ENCODE data around the gene TM7SF2. TPM values are rescaled to one million over a fixed set of nuclear protein-coding genes. Genes with fewer than 3 reads are reported as not detected.
A peak's percentile ranks its signal among the peaks of the same experiment; 100 is the strongest.

Gene TM7SF2
- total and polyA plus RNA-seq, 8 donors: 7.6 to 118 (median 41.5) TPM

- DNase-seq: no peak
- peak overlapping the region in 1 of 4 donors; percentile 99 for H3K4me3 ChIP-seq
- TF ChIP-seq POLR2AphosphoS5 (IDR thresholded peaks at IDR 0.05) (no peak), CTCF (IDR thresholded peaks at IDR 0.05) (no peak), EP300 (IDR thresholded peaks at IDR 0.05) (no peak), POLR2A (IDR thresholded peaks at IDR 0.05) (no peak)
- H3K27me3 ChIP-seq: no peaks in the 10 kb centered on the region
- H3K9me3 ChIP-seq: no peaks in the 10 kb centered on the region
- peaks cover 62 to 63% (median 62%) of the 10 kb centered on the region in 4 donors for H3K36me3 ChIP-seq
- WGBS, 5 donors: 58 to 72% (median 67%) methylated on average over 6 of the region's 6 CpGs
- intact Hi-C loops (cut with DNase I; ENCODE audit: low total_unique reads): no loop called here
- peaks cover 25 to 50% (median 44%) of the 10 kb centered on the region in 4 donors for H3K4me1 ChIP-seq
- peak overlapping the region in 2 of 5 donors; percentile 14 to 97 for H3K27ac ChIP-seq
These were observed 20.2 kb downstream of the TM7SF2 start for GRCh38 chr11:65131895-65132237.

- no peak for TF ChIP-seq POLR2A (IDR thresholded peaks at IDR 0.05)
- no peak for TF ChIP-seq CTCF (IDR thresholded peaks at IDR 0.05)
- no peak for TF ChIP-seq POLR2AphosphoS5 (IDR thresholded peaks at IDR 0.05)
- no peak for TF ChIP-seq EP300 (IDR thresholded peaks at IDR 0.05)
- Histone ChIP-seq H3K4me1 (peaks cover 25 to 50% (median 44%) of the 10 kb centered on the region in 4 donors), H3K27ac (peak overlapping the region in 4 of 5 donors; percentile 94 to 99 (median 98)), H3K9me3 (no peaks in the 10 kb centered on the region), H3K36me3 (peaks cover 56 to 57% (median 57%) of the 10 kb centered on the region in 4 donors), H3K4me3 (peak overlapping the region; percentile 80 to 99 (median 92)), H3K27me3 (no peaks in the 10 kb centered on the region)
- intact Hi-C loops (cut with DNase I; ENCODE audit: low total_unique reads): no loop called here
- DNase-seq: no peak
- WGBS, 5 donors: 41 to 59% (median 49%) methylated on average over 9 to 10 of the region's 10 CpGs
These were observed 20.7 kb downstream of the TM7SF2 start for GRCh38 chr11:65132238-65132987.

- peaks cover 49 to 50% (median 49%) of the 10 kb centered on the region in 4 donors for H3K36me3 ChIP-seq
These were observed 21.5 kb downstream of the TM7SF2 start for GRCh38 chr11:65132988-65133700.

More at GRCh38 chr11:65132988-65133700, 21.5 kb downstream of the TM7SF2 start:
- intact Hi-C loops (cut with DNase I; ENCODE audit: low total_unique reads): no loop called here
- Histone ChIP-seq H3K4me3 (peak overlapping the region; percentile 80 to 99 (median 92)), H3K4me1 (peaks cover 25 to 50% (median 44%) of the 10 kb centered on the region in 4 donors), H3K27ac (peak overlapping the region; percentile 94 to 99 (median 98)), H3K27me3 (no peaks in the 10 kb centered on the region), H3K9me3 (no peaks in the 10 kb centered on the region)
- TF ChIP-seq POLR2AphosphoS5 (IDR thresholded peaks at IDR 0.05) (peak in 2 of 3 donors; percentile 60 to 68), CTCF (IDR thresholded peaks at IDR 0.05) (no peak), POLR2A (IDR thresholded peaks at IDR 0.05) (no peak), EP300 (IDR thresholded peaks at IDR 0.05) (no peak)
- WGBS, 5 donors: 31 to 46% (median 35%) methylated on average over 15 to 18 of the region's 18 CpGs
- DNase-seq: peak; percentile 85 to 89
